Stimulated activated effector memory CD8-positive, alpha-beta T cell treated with anti-CD3 and anti-CD28 coated beads, Interleukin-12 subunit alpha, Interleukin-12 subunit beta, amount 100 ng/mL, for 72 hours (primary cell): ENCODE results near the gene B3GAT1.
"Not testable (repeated sequence)": the region's sequence is repeated elsewhere in the genome, so short reads cannot be mapped to it uniquely, and the experiment has no call there.

Experiments used
- ATAC-seq: fragments of 150-1000 bp; cut with Tn5 transposase; 2 replicates; pipeline ENCODE4 v1.10.0; 2021
- DNase-seq, 2 donors: peaks; one replicate each; pipeline ENCODE4 v3.0.0; 2021 to 2022; ENCODE audit warnings: low spot score in 2 of 2
- H3K27ac Mint-ChIP-seq: one replicate; pipeline ENCODE4 v1.8.0; 2022; ENCODE audit warnings: mild to moderate bottlenecking, mixed read lengths
- H3K36me3 Mint-ChIP-seq: one replicate; pipeline ENCODE4 v1.8.0; 2022; ENCODE audit warnings: mild to moderate bottlenecking, mixed read lengths
- H3K4me1 Mint-ChIP-seq: one replicate; pipeline ENCODE4 v1.8.0; 2022; ENCODE audit warnings: mixed read lengths
- H3K4me3 Mint-ChIP-seq: one replicate; pipeline ENCODE4 v1.8.0; 2022; ENCODE audit warnings: mild to moderate bottlenecking, mixed read lengths
- H3K9me3 Mint-ChIP-seq: one replicate; pipeline ENCODE4 v1.8.0; 2022; ENCODE audit warnings: mixed read lengths

The B3GAT1 gene

DNA sequence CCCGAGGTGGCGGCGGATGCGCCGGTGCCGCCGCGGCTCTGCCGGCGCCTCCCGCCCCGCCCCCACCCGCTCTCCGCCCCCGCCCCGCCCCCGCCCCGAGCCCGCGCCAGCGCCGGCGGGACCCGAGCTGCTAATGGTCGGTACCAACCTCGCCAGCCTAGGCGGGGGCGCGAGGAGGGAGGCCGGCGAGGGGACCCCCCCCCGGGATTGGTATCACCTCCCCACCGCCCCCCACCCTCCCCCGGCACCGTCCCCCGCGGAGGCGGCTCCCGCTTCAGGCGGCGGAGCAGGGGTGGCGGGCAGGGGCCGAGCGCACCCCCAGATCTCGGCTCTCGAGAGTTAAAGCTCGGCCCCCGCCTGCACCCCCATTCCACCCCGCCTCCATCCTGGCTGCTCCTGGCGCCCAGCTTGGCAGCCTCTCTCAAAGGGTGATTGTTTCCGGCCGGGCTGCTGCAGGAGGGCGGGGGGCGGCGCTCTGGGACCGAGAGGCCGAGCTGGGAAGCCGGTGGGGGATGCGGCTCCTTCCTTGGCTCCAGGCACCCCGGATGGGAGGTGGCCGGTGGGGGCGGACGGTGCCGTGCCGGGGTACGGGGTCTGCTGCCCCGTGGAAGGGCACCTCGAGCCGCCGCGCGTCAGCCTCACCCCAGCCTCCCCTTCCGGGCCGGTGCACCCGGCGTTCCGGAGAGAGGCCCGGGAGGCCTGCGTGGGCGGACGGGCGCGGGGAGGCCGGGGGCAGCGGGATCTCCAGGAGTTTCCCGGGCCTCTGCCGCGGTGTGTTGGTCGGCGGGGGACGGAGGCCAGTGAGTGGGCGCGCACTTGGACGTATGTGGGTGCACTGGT is at the start of gene B3GAT1:
TSS of gene B3GAT1 (minus strand) at position 40 of the 840 bp plus-strand sequence. CDS start 24,583 bp downstream, outside the sequence.
- Mint-ChIP-seq H3K27ac (peak within 1 kb of the TSS; percentile 64), H3K9me3 (no peaks in the 10 kb centered on the region), H3K36me3 (no peaks in the 10 kb centered on the region), H3K4me1 (peaks cover 41% of the 10 kb centered on the region), H3K4me3 (peak within 1 kb of the TSS; percentile 71)
- peak; percentile 43 for ATAC-seq
- peak in 1 of 2 donors; percentile 68 for DNase-seq

GRCh38 chr11:134461621-134462020 is 49.6 kb upstream of the B3GAT1 start:
- no peak overlapping the region for H3K4me3 Mint-ChIP-seq
- H3K4me1 Mint-ChIP-seq = no peaks in the 10 kb centered on the region
- H3K27ac Mint-ChIP-seq = no peak overlapping the region
- ATAC-seq = no peak
- no peaks in the 10 kb centered on the region for H3K9me3 Mint-ChIP-seq
- DNase-seq = no peak
- H3K36me3 Mint-ChIP-seq = no peaks in the 10 kb centered on the region

GRCh38 chr11:134460881-134461280 is 48.8 kb upstream of the B3GAT1 start:
- ATAC-seq (no peak), DNase-seq (no peak)
- no peaks in the 10 kb centered on the region for H3K36me3 Mint-ChIP-seq
- H3K4me1 Mint-ChIP-seq = no peaks in the 10 kb centered on the region
- H3K4me3 Mint-ChIP-seq = no peak overlapping the region
- no peaks in the 10 kb centered on the region for H3K9me3 Mint-ChIP-seq
- no peak overlapping the region for H3K27ac Mint-ChIP-seq

DNA sequence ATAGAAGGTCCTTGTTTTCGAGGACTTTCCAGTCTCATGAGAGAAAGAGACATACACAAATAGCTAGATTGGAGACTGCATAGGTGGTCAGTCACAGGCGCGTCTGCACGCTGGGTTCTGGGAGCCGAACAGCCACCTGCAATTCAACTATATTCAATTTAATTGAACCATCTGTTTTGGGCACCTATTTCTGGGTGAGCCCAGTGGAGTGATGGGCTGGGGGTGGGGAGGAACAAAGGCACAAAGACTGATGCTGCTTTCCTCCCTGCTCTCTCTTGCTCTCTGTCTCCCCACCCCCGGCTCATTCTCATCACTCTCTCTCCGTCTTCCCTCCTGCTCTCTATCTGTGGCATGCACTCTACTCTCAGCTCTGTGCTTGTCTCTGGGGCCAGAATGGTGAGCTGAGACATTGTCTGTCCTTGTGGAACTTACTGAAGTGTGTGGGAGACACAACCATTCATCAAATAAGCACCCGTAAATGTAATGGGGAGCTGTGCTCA is 48.1 kb upstream of the B3GAT1 start:
- H3K36me3 Mint-ChIP-seq = no peaks in the 10 kb centered on the region
- DNase-seq = no peak
- H3K9me3 Mint-ChIP-seq = no peaks in the 10 kb centered on the region
- H3K27ac Mint-ChIP-seq = no peak overlapping the region
- ATAC-seq = no peak
- no peaks in the 10 kb centered on the region for H3K4me1 Mint-ChIP-seq
- no peak overlapping the region for H3K4me3 Mint-ChIP-seq

DNA sequence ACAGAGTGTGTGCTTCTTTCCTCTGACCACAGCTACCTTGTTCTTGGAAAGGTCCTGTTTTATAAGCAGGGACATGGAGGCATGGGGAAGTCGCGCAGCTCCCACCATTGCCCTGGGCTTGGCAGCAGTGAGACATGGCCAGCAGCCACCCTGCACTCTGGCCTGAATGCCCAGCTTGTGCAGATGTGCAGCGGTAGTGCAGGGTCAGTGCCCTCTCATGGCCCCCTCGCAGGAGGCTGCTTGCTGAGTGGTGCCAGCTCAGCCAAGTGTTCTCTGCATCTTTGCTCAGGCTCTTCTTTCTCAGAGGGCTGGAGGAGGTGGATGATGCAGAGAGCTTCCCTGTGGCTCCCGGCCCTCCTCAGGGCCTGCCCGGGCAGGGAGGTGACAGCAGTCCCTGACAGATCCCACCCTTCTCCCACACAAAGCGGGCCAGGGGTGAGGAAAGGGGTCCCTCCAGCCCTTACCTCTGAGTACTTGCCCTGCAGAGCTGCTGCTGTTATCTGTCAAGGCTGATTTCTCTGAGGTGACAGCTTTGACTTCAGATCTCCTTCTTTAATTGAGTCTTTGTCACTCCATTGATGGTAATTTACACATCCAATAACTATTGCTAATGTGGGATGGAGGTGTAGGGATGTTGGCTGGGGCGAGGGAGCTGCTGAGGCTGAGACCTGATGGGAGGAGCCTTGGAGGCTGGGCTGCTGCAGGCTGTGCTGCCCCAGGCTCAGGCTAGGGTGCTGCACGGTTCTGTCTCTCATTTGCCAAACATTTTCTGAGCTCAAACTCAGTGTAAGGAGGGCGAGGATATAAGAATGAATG is 47.4 kb upstream of the B3GAT1 start:
- ATAC-seq (no peak), DNase-seq (no peak)
- no peaks in the 10 kb centered on the region for H3K4me1 Mint-ChIP-seq
- H3K27ac Mint-ChIP-seq = no peak overlapping the region
- H3K4me3 Mint-ChIP-seq = no peak overlapping the region
- H3K9me3 Mint-ChIP-seq = no peaks in the 10 kb centered on the region
- H3K36me3 Mint-ChIP-seq = no peaks in the 10 kb centered on the region

DNA sequence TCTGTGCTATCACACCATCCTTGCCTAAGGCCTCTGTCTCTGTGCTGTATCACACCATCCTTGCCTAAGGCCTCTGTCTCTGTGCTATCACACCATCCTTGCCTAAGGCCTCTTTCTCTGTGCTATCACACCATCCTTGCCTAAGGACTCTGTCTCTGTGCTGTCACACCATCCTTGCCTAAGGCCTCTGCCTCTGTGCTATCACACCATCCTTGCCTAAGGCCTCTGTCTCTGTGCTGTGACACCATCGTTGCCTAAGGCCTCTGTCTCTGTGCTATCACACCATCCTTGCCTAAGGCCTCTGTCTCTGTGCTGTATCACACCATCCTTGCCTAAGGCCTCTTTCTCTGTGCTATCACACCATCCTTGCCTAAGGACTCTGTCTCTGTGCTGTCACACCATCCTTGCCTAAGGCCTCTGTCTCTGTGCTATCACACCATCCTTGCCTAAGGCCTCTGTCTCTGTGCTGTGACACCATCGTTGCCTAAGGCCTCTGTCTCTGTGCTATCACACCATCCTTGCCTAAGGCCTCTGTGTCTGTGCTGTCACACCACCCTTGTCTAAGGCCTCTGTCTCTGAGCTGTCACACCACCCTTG is 45.5 kb upstream of the B3GAT1 start:
- ATAC-seq, H3K4me3 Mint-ChIP-seq, H3K27ac Mint-ChIP-seq: not testable (repeated sequence)

GRCh38 chr11:134455516-134455915 is 43.5 kb upstream of the B3GAT1 start:
- no peak for ATAC-seq
- Mint-ChIP-seq H3K4me3 (no peak overlapping the region), H3K4me1 (no peaks in the 10 kb centered on the region), H3K9me3 (no peaks in the 10 kb centered on the region), H3K27ac (no peak overlapping the region), H3K36me3 (no peaks in the 10 kb centered on the region)
- DNase-seq = no peak

More for the DNA sequence above, 45.5 kb upstream of the B3GAT1 start:
- not testable (repeated sequence) for H3K4me1 Mint-ChIP-seq, DNase-seq, H3K9me3 Mint-ChIP-seq, H3K36me3 Mint-ChIP-seq

DNA sequence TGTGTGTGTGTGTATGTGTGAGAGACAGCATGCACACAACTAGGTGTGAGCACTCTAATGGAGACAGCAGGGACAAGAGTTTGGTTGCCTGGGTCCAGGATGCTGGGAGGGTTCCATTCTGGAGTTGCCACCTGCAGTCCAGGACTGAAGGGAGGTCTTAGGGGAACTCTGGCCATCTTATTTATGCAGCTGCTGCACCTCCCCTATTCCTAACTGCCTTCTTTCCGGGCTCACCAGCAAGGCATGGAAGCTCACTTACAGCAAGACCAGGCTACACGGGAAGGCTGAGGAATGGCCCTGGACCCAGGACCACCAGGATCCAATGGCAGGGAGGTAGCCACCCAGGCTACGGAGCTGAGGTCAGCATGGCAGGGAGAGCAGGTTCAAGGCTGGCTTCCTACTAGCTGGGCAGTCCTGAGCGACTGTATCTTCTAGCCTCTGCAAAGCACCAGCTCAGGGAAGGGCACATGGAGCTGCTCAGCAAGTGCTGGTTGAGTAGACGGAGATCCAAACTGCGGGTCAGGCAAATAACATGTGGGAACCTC is 42.2 kb upstream of the B3GAT1 start:
- H3K36me3 Mint-ChIP-seq = no peaks in the 10 kb centered on the region
- ATAC-seq (no peak), DNase-seq (no peak)
- no peak overlapping the region for H3K27ac Mint-ChIP-seq
- no peaks in the 10 kb centered on the region for H3K9me3 Mint-ChIP-seq
- H3K4me3 Mint-ChIP-seq = no peak overlapping the region
- H3K4me1 Mint-ChIP-seq = no peaks in the 10 kb centered on the region

- ATAC-seq (no peak), DNase-seq (no peak)
- Mint-ChIP-seq H3K36me3 (no peaks in the 10 kb centered on the region), H3K4me1 (no peaks in the 10 kb centered on the region), H3K4me3 (no peak overlapping the region), H3K9me3 (no peaks in the 10 kb centered on the region), H3K27ac (no peak overlapping the region)
Measured at GRCh38 chr11:134453441-134453840, 41.4 kb upstream of the B3GAT1 start.

- Mint-ChIP-seq H3K9me3 (no peaks in the 10 kb centered on the region), H3K4me1 (no peaks in the 10 kb centered on the region), H3K4me3 (no peak overlapping the region), H3K36me3 (no peaks in the 10 kb centered on the region), H3K27ac (no peak overlapping the region)
- DNase-seq (no peak), ATAC-seq (no peak)
Measured at GRCh38 chr11:134452838-134453155, 40.8 kb upstream of the B3GAT1 start.

DNA sequence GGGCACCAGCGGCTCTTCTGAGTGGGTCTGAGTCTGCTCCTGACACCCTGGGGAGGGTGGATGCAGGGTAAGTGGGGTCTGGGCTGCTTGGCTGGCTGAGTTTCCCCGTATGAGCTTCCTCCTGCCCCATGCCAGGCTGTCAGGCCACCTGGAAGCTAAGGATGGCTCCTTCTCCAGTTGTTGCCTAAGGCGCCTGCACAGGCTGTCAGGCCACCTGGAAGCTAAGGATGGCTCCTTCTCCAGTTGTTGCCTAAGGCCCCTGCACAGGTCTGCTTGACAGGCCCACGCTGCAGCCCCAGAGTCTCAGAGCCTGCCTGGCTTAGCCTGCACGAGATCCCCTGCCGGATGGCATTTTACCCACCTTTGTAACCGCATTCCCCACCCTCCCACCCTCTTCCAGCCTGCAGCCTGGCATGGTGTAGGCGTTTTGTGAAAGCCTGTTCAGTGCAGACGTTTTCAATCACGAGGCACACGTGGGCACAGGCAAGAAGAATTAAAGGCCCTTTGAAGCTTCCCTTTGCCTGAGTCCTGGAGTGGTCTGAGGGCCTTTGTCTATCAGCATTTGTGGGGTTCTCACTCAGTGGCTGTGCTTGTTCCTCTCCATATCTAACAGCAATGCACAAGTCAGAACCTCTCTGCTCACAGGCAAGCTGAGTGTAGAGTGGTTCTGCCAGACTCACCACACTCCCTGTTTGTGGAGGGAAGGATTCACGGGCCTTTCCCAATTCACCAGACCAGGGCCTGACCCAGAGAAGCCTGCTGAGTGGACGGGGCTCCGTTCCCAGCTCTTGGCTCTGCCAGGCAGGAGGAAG is 40.2 kb upstream of the B3GAT1 start:
- DNase-seq = no peak
- no peak overlapping the region for H3K4me3 Mint-ChIP-seq
- H3K36me3 Mint-ChIP-seq = no peaks in the 10 kb centered on the region
- no peaks in the 10 kb centered on the region for H3K4me1 Mint-ChIP-seq
- H3K9me3 Mint-ChIP-seq = no peaks in the 10 kb centered on the region
- ATAC-seq = no peak
- no peak overlapping the region for H3K27ac Mint-ChIP-seq

GRCh38 chr11:134450186-134450585 is 38.1 kb upstream of the B3GAT1 start:
- H3K36me3 Mint-ChIP-seq = no peaks in the 10 kb centered on the region
- no peaks in the 10 kb centered on the region for H3K9me3 Mint-ChIP-seq
- H3K27ac Mint-ChIP-seq = no peak overlapping the region
- H3K4me1 Mint-ChIP-seq = no peaks in the 10 kb centered on the region
- no peak for ATAC-seq
- DNase-seq = no peak
- no peak overlapping the region for H3K4me3 Mint-ChIP-seq

GRCh38 chr11:134449713-134450112 is 37.7 kb upstream of the B3GAT1 start:
- H3K9me3 Mint-ChIP-seq = no peaks in the 10 kb centered on the region
- ATAC-seq (no peak), DNase-seq (no peak)
- peaks cover under 1% of the 10 kb centered on the region for H3K4me1 Mint-ChIP-seq
- no peaks in the 10 kb centered on the region for H3K36me3 Mint-ChIP-seq
- no peak overlapping the region for H3K27ac Mint-ChIP-seq
- H3K4me3 Mint-ChIP-seq = no peak overlapping the region

DNA sequence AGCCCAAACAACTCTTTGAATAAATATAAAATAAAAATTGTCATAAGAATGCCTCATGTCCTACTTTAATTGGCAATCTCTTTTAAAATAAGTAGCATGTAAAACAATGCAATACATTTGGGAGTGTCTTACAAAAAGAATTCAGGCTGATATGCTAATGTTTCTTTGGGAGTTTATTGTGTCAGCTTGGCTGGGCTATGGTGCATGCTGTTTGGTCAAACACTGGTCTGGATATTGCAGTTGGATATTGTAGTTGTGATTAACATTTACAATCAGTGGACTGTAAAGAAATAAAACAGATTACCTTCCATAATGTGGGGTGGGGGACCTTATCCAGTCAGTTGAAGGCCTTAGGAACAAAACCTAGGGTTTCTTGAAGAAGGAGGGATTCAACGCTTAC is 37.0 kb upstream of the B3GAT1 start:
- Mint-ChIP-seq H3K4me1 (peaks cover 7% of the 10 kb centered on the region), H3K36me3 (no peaks in the 10 kb centered on the region), H3K27ac (no peak overlapping the region), H3K4me3 (no peak overlapping the region), H3K9me3 (peaks cover 2% of the 10 kb centered on the region)
- ATAC-seq = no peak
- DNase-seq = no peak

DNA sequence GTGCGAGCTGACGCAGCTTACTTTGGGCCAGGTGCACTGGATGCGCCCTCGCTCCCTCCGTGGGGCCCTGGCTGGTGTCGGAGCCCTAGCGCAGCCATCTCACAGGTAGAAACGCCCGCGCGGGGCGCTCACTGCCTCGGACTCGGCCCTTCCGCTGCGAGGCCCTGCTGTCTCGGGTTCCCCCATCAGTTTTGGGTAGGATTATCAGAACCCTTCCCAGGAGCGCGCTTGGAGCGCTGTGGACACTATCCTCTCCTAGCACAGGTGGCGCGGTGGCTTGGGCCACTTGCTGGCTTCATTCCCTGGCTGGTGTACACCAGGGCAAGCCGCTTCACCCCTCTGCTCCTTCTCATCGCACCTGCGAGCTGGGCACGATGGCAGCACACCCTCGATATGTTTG is 35.7 kb upstream of the B3GAT1 start:
- Mint-ChIP-seq H3K27ac (no peak overlapping the region), H3K9me3 (peaks cover 7% of the 10 kb centered on the region), H3K4me3 (no peak overlapping the region), H3K4me1 (peaks cover 17% of the 10 kb centered on the region), H3K36me3 (no peaks in the 10 kb centered on the region)
- no peak for ATAC-seq
- no peak for DNase-seq
